Kidney tubule cell (primary cell): ENCODE results near the gene PRAMEF8.
"Not testable (repeated sequence)": the region's sequence is repeated elsewhere in the genome, so short reads cannot be mapped to it uniquely, and the experiment has no call there.

Experiments used
- DNase-seq: peaks from one replicate; pipeline ENCODE4 v3.0.0-alpha.2; 2018; ENCODE audit warnings: low spot score

PRAMEF8 gene

GRCh38 chr1:13285037-13285436 is at the start of gene PRAMEF8:
PRAMEF8 (minus strand) TSS chr1:13285137; CDS start chr1:13284091, 1,046 bp downstream.
- not testable (repeated sequence) for DNase-seq

GRCh38 chr1:13315281-13315680 is 30.3 kb upstream of the PRAMEF8 start, which contains the start of gene PRAMEF15:
PRAMEF15 (plus strand) TSS chr1:13315581; CDS start chr1:13318408, 2,827 bp downstream.
- not testable (repeated sequence) for DNase-seq

GRCh38 chr1:13303239-13303638 is 18.3 kb upstream of the PRAMEF8 start, which contains the start of gene PRAMEF33:
PRAMEF33 (plus strand) TSS chr1:13303539; CDS start chr1:13305955, 2,416 bp downstream.
- DNase-seq = not testable (repeated sequence)

GRCh38 chr1:13302197-13302596 is 17.3 kb upstream of the PRAMEF8 start:
- not testable (repeated sequence) for DNase-seq

- DNase-seq = not testable (repeated sequence)
Observed at GRCh38 chr1:13298699-13299098, 13.8 kb upstream of the PRAMEF8 start.

- DNase-seq = not testable (repeated sequence)
Observed at GRCh38 chr1:13297216-13297931, 12.4 kb upstream of the PRAMEF8 start.

GRCh38 chr1:13289030-13289429 is 4.1 kb upstream of the PRAMEF8 start:
- DNase-seq = not testable (repeated sequence)

GRCh38 chr1:13279617-13280016 is 5.3 kb downstream of the PRAMEF8 start:
- not testable (repeated sequence) for DNase-seq

- not testable (repeated sequence) for DNase-seq
Observed at GRCh38 chr1:13277016-13277415, 7.9 kb downstream of the PRAMEF8 start.

GRCh38 chr1:13265124-13265523 is 19.8 kb downstream of the PRAMEF8 start:
- DNase-seq = not testable (repeated sequence)

GRCh38 chr1:13253898-13254297 is 31.0 kb downstream of the PRAMEF8 start, which contains the start of gene PRAMEF5:
PRAMEF5 (plus strand) TSS chr1:13254198; CDS start chr1:13259269, 5,071 bp downstream.
- not testable (repeated sequence) for DNase-seq

- not testable (repeated sequence) for DNase-seq
Observed at GRCh38 chr1:13247122-13247521, 37.8 kb downstream of the PRAMEF8 start.

- DNase-seq = not testable (repeated sequence)
Observed at GRCh38 chr1:13246554-13246871, 38.4 kb downstream of the PRAMEF8 start.

- not testable (repeated sequence) for DNase-seq
Observed at GRCh38 chr1:13245841-13246553, 38.9 kb downstream of the PRAMEF8 start.

GRCh38 chr1:13243536-13244263 is 41.2 kb downstream of the PRAMEF8 start:
- not testable (repeated sequence) for DNase-seq

GRCh38 chr1:13239633-13240032 is 45.3 kb downstream of the PRAMEF8 start:
- DNase-seq = not testable (repeated sequence)

- not testable (repeated sequence) for DNase-seq
Observed at GRCh38 chr1:13237572-13237971, 47.4 kb downstream of the PRAMEF8 start.

- not testable (repeated sequence) for DNase-seq
Observed at GRCh38 chr1:13234057-13234456, 50.9 kb downstream of the PRAMEF8 start.

- not testable (repeated sequence) for DNase-seq
Observed at GRCh38 chr1:13232056-13232455, 52.9 kb downstream of the PRAMEF8 start.
